IMR-90 (cell line): Measurements from ENCODE around the gene SLC6A12. TPM values are rescaled to one million over a fixed set of nuclear protein-coding genes. Genes with fewer than 3 reads are reported as not detected.
A peak's percentile ranks its signal among the peaks of the same experiment; 100 is the strongest.

Source experiments
- ATAC-seq: fragments of 200-7000 bp; cut with Tn5 transposase; 2 replicates; pipeline ENCODE4 v1.9.1; 2020; ENCODE audit warnings: low read depth, mild to moderate bottlenecking, moderate library complexity
- BruUV-seq: library from RNA; stranded (reverse); fragments of 400-500 nt; replicated peaks from 2 replicates; lab custom pipeline; 2021; lab: Mats Ljungman, UMichigan
- CTCF ChIA-PET: fragments of 300-600 bp; formaldehyde crosslinking; extraction: SDS; loops from one replicate; lab custom pipeline; 2021; ENCODE audit warnings: antibody characterized with exemption; lab: Yijun Ruan, JAX
- POLR2A ChIA-PET: fragments of 300-600 bp; sonication (Branson Sonifier 250); formaldehyde crosslinking; loops from one replicate; lab custom pipeline; 2022; ENCODE audit warnings: antibody characterized with exemption; ENCODE audit not compliant: unreplicated experiment; lab: Charles Lee
- DNase-seq: peaks from one replicate; pipeline ENCODE4 v3.0.0; 2013
- H2AFZ ChIP-seq: replicated peaks from 2 replicates; pipeline ENCODE3; 2013; ENCODE audit warnings: low read length, mild to moderate bottlenecking; ENCODE audit not compliant: poor library complexity
- H2AK5ac ChIP-seq: 2 replicates; pipeline ENCODE4 v1.6.1; 2013; ENCODE audit warnings: low read depth, low read length, inconsistent platforms
- H2AK9ac ChIP-seq: replicated peaks from 2 replicates; pipeline ENCODE3; 2013; ENCODE audit warnings: mild to moderate bottlenecking, low read depth, low read length, moderate library complexity; ENCODE audit not compliant: poor library complexity
- H2BK120ac ChIP-seq: 2 replicates; pipeline ENCODE4 v1.6.1; 2013; ENCODE audit warnings: low read depth, low read length, inconsistent platforms
- H2BK15ac ChIP-seq: 3 replicates; pipeline ENCODE4 v1.6.1; 2013; ENCODE audit warnings: low read depth, low read length, inconsistent platforms
- H2BK20ac ChIP-seq: 2 replicates; pipeline ENCODE4 v1.6.1; 2013; ENCODE audit warnings: low read depth, mild to moderate bottlenecking, inconsistent platforms, low read length, moderate library complexity
- H2BK5ac ChIP-seq: 2 replicates; pipeline ENCODE4 v1.6.1; 2013; ENCODE audit warnings: mild to moderate bottlenecking, low read depth, low read length, inconsistent platforms; ENCODE audit not compliant: poor library complexity, severe bottlenecking
- H3K14ac ChIP-seq: replicated peaks from 2 replicates; pipeline ENCODE4 v1.6.1; 2013; ENCODE audit warnings: low read depth, low read length, inconsistent platforms
- H3K18ac ChIP-seq: 2 replicates; pipeline ENCODE4 v1.6.1; 2013; ENCODE audit warnings: low read depth, low read length, control low read depth
- H3K23ac ChIP-seq: 2 replicates; pipeline ENCODE4 v1.6.1; 2013; ENCODE audit warnings: low read depth, low read length, inconsistent platforms
- H3K27ac ChIP-seq: 2 replicates; pipeline ENCODE4 v1.5.1; 2013; ENCODE audit warnings: mild to moderate bottlenecking, control low read depth, low read length; ENCODE audit not compliant: insufficient read depth
- H3K27me3 ChIP-seq: 2 replicates; pipeline ENCODE4 v1.6.1; 2013; ENCODE audit warnings: low read length; ENCODE audit not compliant: control insufficient read depth, insufficient read depth
- H3K36me3 ChIP-seq: 2 replicates; pipeline ENCODE4 v1.6.1; 2013; ENCODE audit warnings: low read length, mixed read lengths; ENCODE audit not compliant: control insufficient read depth, insufficient read depth
- H3K4ac ChIP-seq: 2 replicates; pipeline ENCODE4 v1.6.1; 2013; ENCODE audit warnings: low read depth, low read length, inconsistent platforms
- H3K4me1 ChIP-seq: 2 replicates; pipeline ENCODE4 v1.6.1; 2013; ENCODE audit warnings: low read length, mixed read lengths; ENCODE audit not compliant: control insufficient read depth, insufficient read depth
- H3K4me2 ChIP-seq: 2 replicates; pipeline ENCODE4 v1.6.1; 2013; ENCODE audit warnings: low read depth, mild to moderate bottlenecking, control low read depth, low read length, moderate library complexity
- H3K4me3 ChIP-seq: 2 replicates; pipeline ENCODE4 v1.5.1; 2013; ENCODE audit warnings: low read depth, mild to moderate bottlenecking, control low read depth, low read length, moderate library complexity; ENCODE audit not compliant: insufficient read depth
- H3K56ac ChIP-seq: 2 replicates; pipeline ENCODE4 v1.6.1; 2013; ENCODE audit warnings: low read length, inconsistent platforms; ENCODE audit not compliant: insufficient read depth; ENCODE audit errors: extremely low read depth
- H3K79me1 ChIP-seq, 2 experiments: 2 replicates each; pipeline ENCODE4 v1.6.1; 2013; ENCODE audit warnings: low read length in 2 of 2, inconsistent platforms in 1 of 2, low read depth in 1 of 2
- H3K9ac ChIP-seq: 2 replicates; pipeline ENCODE4 v1.6.1; 2013; ENCODE audit warnings: low read depth, low read length, control low read depth
- H3K9me1 ChIP-seq: 2 replicates; pipeline ENCODE4 v1.6.1; 2013; ENCODE audit warnings: low read length, inconsistent platforms; ENCODE audit not compliant: insufficient read depth
- H3K9me3 ChIP-seq: 2 replicates; pipeline ENCODE4 v1.6.1; 2013; ENCODE audit warnings: low read length; ENCODE audit not compliant: control insufficient read depth, insufficient read depth
- H4K20me1 ChIP-seq: 2 replicates; pipeline ENCODE4 v1.6.1; 2013; ENCODE audit warnings: low read length, inconsistent platforms; ENCODE audit not compliant: insufficient read depth
- H4K5ac ChIP-seq: 2 replicates; pipeline ENCODE4 v1.6.1; 2013; ENCODE audit warnings: mild to moderate bottlenecking, low read depth, low read length, control low read depth
- H4K8ac ChIP-seq, 2 experiments: 2 replicates each; pipeline ENCODE4 v1.6.1; 2013; ENCODE audit warnings: low read depth in 2 of 2, low read length in 2 of 2, control low read depth in 1 of 2, inconsistent platforms in 1 of 2
- H4K91ac ChIP-seq: 2 replicates; pipeline ENCODE4 v1.6.1; 2013; ENCODE audit warnings: low read depth, low read length, inconsistent platforms; ENCODE audit not compliant: insufficient read depth
- BHLHE40 ChIP-seq: fragments of 150-350 bp; IDR thresholded peaks from 2 replicates; pipeline ENCODE4 v1.6.1; 2016; ENCODE audit warnings: mild to moderate bottlenecking, low read depth, low read length
- CEBPB ChIP-seq: IDR thresholded peaks from 2 replicates; pipeline ENCODE4 v1.6.1; 2012; ENCODE audit warnings: low read depth, low read length, improper control_type of control experiment
- CHD1 ChIP-seq: IDR thresholded peaks from 2 replicates; pipeline ENCODE4 v1.6.1; 2012; ENCODE audit warnings: low read depth, low read length, improper control_type of control experiment
- FOS ChIP-seq: fragments of 150-350 bp; IDR thresholded peaks from 2 replicates; pipeline ENCODE4 v1.6.1; 2016; ENCODE audit warnings: low read depth, low read length
- MAFK ChIP-seq: IDR thresholded peaks from 2 replicates; pipeline ENCODE4 v1.6.1; 2012; ENCODE audit warnings: low read depth, low read length, improper control_type of control experiment
- MAZ ChIP-seq: IDR thresholded peaks from 2 replicates; pipeline ENCODE4 v1.6.1; 2012; ENCODE audit warnings: low read depth, mild to moderate bottlenecking, low read length, improper control_type of control experiment, moderate library complexity, borderline replicate concordance
- MXI1 ChIP-seq: IDR thresholded peaks from 2 replicates; pipeline ENCODE4 v1.6.1; 2012; ENCODE audit warnings: low read depth, mild to moderate bottlenecking, low read length, moderate library complexity, borderline replicate concordance
- NFE2L2 ChIP-seq: fragments of 150-350 bp; IDR thresholded peaks from 2 replicates; pipeline ENCODE4 v1.6.1; 2016; ENCODE audit warnings: low read depth, mild to moderate bottlenecking, low read length
- POLR2A ChIP-seq: IDR thresholded peaks from 2 replicates; pipeline ENCODE4 v1.6.1; 2012; ENCODE audit warnings: mild to moderate bottlenecking, low read depth, low read length
- RAD21 ChIP-seq: IDR thresholded peaks from 2 replicates; pipeline ENCODE4 v1.6.1; 2012; ENCODE audit warnings: low read length, improper control_type of control experiment
- RCOR1 ChIP-seq: IDR thresholded peaks from 2 replicates; pipeline ENCODE4 v1.6.1; 2012; ENCODE audit warnings: mild to moderate bottlenecking, low read length, improper control_type of control experiment; ENCODE audit not compliant: insufficient replicate concordance
- RFX5 ChIP-seq: IDR thresholded peaks from 2 replicates; pipeline ENCODE4 v1.8.0; 2012; ENCODE audit warnings: low read depth, mild to moderate bottlenecking, low read length, moderate library complexity
- SMC3 ChIP-seq: fragments of 150-350 bp; IDR thresholded peaks from 2 replicates; pipeline ENCODE4 v1.6.1; 2016; ENCODE audit warnings: low read depth, mild to moderate bottlenecking, antibody characterized with exemption, low read length, moderate library complexity
- WGBS, 2 experiments: methylation state at CpG; one replicate each; pipeline versions ENCODE4 v1.1.5 to v1.1.7; 2013; ENCODE audit warnings: missing lambda C conversion rate in 2 of 2; ENCODE audit not compliant: insufficient read length in 1 of 2; ENCODE audit errors: extremely low coverage in 2 of 2; 5-methylcytosine and 5-hydroxymethylcytosine counted together
- dilution Hi-C: fragments of 300-500 bp; cut with HindIII; formaldehyde crosslinking; loops from one replicate; pipeline ENCODE4 v1.14.3; 2018; ENCODE audit warnings: low sequenced_read_pairs; ENCODE audit not compliant: unreplicated experiment
- in situ Hi-C: fragments of 300-500 bp; cut with MboI; formaldehyde crosslinking; loops from 3 replicates; pipeline ENCODE4 v1.14.3; 2019; ENCODE audit warnings: low sequenced_read_pairs, inconsistent platforms, mixed read lengths
- intact Hi-C: fragments of 100-400 bp; cut with micrococcal nuclease; formaldehyde crosslinking; loops from 2 replicates; pipeline ENCODE4 v1.10.0; 2022
- polyA plus RNA-seq, 3 experiments: library from polyadenylated mRNA; depleted of rRNA; stranded (reverse); fragments of >200 nt; gene quantifications; 2 replicates each; pipeline ENCODE4 v1.2.3, GENCODE V29; 2012; ENCODE audit warnings: low replicate concordance in 1 of 3
- total RNA-seq: library from RNA; depleted of rRNA; stranded (reverse); fragments of >200 nt; gene quantifications from 2 replicates; pipeline ENCODE4 v1.2.3, GENCODE V29; 2012
- TF ChIP-seq, protein P1 (sequence below): fragments of 150-350 bp; IDR thresholded peaks from 2 replicates; pipeline ENCODE4 v1.6.1; 2016; ENCODE audit warnings: low read depth, mild to moderate bottlenecking, low read length, moderate library complexity, borderline replicate concordance
- TF ChIP-seq, protein P2 (sequence below): fragments of 150-350 bp; IDR thresholded peaks from 2 replicates; pipeline ENCODE4 v1.6.1; 2017; ENCODE audit warnings: mild to moderate bottlenecking, antibody characterized with exemption, low read length, low read depth
- TF ChIP-seq, protein P3 (sequence below): conservative IDR thresholded peaks from 2 replicates; pipeline ENCODE4 v1.5.1; 2012; ENCODE audit warnings: mild to moderate bottlenecking, low read depth, low read length, improper control_type of control experiment

Gene SLC6A12
- total and polyA plus RNA-seq, 2 of the 4 experiments (the other 2 are of a cell fraction) = not detected

DNA sequence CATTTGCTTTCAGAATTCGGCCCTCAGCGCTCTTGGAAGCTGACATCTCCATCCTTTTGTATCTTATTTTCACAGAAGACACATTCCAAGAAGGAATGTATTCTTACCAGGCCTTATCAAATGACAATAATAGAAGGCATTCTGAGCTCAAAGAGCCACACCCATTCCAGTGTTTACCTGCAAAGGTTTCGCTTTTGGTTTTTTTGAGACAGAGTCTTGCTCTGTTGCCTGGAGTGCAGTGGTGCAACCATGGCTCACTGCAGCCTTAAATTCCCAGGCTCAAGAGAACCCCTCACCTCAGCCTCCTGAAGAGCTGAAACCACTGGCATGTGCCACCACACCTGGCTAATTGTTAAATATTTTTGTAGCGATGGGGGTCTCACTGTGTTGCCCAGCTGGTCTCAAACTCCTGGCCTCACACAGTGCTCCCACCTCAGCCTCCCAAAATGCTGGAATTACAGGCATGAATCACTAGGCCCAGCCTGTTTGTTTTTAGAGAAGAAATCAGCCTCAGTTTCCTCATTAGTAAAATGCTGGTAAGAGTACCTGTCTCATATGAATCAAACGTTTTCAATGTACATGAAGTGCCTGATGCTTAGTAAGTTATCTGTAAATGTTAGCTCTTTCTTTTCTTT lies 69.2 kb downstream of the SLC6A12 start:
- no peak overlapping the region for H2BK5ac ChIP-seq
- no peak for DNase-seq
- H2AK9ac ChIP-seq = no peak overlapping the region
- TF ChIP-seq MAZ (no peak), NFE2L2 (no peak), MXI1 (no peak), RCOR1 (no peak), FOS (no peak), SMC3 (no peak), CEBPB (no peak), RFX5 (no peak), MAFK (no peak), POLR2A (no peak), CHD1 (no peak), BHLHE40 (no peak), RAD21 (no peak)
- TF ChIP-seq, protein P1, sequence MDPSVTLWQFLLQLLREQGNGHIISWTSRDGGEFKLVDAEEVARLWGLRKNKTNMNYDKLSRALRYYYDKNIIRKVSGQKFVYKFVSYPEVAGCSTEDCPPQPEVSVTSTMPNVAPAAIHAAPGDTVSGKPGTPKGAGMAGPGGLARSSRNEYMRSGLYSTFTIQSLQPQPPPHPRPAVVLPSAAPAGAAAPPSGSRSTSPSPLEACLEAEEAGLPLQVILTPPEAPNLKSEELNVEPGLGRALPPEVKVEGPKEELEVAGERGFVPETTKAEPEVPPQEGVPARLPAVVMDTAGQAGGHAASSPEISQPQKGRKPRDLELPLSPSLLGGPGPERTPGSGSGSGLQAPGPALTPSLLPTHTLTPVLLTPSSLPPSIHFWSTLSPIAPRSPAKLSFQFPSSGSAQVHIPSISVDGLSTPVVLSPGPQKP = no peak
- TF ChIP-seq, protein P2, sequence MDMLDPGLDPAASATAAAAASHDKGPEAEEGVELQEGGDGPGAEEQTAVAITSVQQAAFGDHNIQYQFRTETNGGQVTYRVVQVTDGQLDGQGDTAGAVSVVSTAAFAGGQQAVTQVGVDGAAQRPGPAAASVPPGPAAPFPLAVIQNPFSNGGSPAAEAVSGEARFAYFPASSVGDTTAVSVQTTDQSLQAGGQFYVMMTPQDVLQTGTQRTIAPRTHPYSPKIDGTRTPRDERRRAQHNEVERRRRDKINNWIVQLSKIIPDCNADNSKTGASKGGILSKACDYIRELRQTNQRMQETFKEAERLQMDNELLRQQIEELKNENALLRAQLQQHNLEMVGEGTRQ = no peak
- TF ChIP-seq, protein P3, sequence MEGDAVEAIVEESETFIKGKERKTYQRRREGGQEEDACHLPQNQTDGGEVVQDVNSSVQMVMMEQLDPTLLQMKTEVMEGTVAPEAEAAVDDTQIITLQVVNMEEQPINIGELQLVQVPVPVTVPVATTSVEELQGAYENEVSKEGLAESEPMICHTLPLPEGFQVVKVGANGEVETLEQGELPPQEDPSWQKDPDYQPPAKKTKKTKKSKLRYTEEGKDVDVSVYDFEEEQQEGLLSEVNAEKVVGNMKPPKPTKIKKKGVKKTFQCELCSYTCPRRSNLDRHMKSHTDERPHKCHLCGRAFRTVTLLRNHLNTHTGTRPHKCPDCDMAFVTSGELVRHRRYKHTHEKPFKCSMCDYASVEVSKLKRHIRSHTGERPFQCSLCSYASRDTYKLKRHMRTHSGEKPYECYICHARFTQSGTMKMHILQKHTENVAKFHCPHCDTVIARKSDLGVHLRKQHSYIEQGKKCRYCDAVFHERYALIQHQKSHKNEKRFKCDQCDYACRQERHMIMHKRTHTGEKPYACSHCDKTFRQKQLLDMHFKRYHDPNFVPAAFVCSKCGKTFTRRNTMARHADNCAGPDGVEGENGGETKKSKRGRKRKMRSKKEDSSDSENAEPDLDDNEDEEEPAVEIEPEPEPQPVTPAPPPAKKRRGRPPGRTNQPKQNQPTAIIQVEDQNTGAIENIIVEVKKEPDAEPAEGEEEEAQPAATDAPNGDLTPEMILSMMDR = no peak
- no peak overlapping the region for H2AK5ac ChIP-seq
- H3K9me3 ChIP-seq = no peaks in the 10 kb centered on the region
- no peak overlapping the region for H3K23ac ChIP-seq
- no peak overlapping the region for H3K27ac ChIP-seq
- peaks cover 58% of the 10 kb centered on the region for H3K27me3 ChIP-seq
- ATAC-seq = no peak
- no peaks in the 10 kb centered on the region for H4K20me1 ChIP-seq
- H2BK120ac ChIP-seq = no peak overlapping the region
- in situ Hi-C loops = no loop called here
- peaks cover 5% of the 10 kb centered on the region; the same call in 1 of the 2 replicates for H3K4me1 ChIP-seq
- no peak overlapping the region for H3K4me3 ChIP-seq
- H4K8ac ChIP-seq = no peak overlapping the region
- no peak overlapping the region for H3K18ac ChIP-seq
- dilution Hi-C loops = no loop called here
- CTCF ChIA-PET = no interaction called here
- no peak overlapping the region for H3K9ac ChIP-seq
- POLR2A ChIA-PET = no interaction called here
- no peak overlapping the region for H4K5ac ChIP-seq
- H3K56ac ChIP-seq = no peak overlapping the region
- H2BK20ac ChIP-seq = no peak overlapping the region
- peak overlapping the region; percentile 72 for H2AFZ ChIP-seq
- no peaks in the 10 kb centered on the region for H3K36me3 ChIP-seq
- H3K4ac ChIP-seq = no peak overlapping the region
- no peak overlapping the region for H3K14ac ChIP-seq
- no peaks in the 10 kb centered on the region for H3K9me1 ChIP-seq
- BruUV-seq = no TSS peak
- intact Hi-C loops = no loop called here
- H4K91ac ChIP-seq = no peak overlapping the region
- H3K79me1 ChIP-seq = no peaks in the 10 kb centered on the region
- no peak overlapping the region for H3K4me2 ChIP-seq
- WGBS, 2 experiments = no CpG with 5 or more reads among the region's 5 CpGs
- H2BK15ac ChIP-seq = no peak overlapping the region
